BLaER1 treated with 17β-estradiol and CSF1 and Interleukin-3, amounts not matched to agents 10 nM and 100 nM (cell line): ENCODE results near the gene TEX26.
A peak's percentile ranks its signal among the peaks of the same experiment; 100 is the strongest.

Experiments used
- H3K27ac ChIP-seq, 11 experiments: shearing (Covaris generic); formaldehyde crosslinking; 2 replicates each; pipeline ENCODE4 v1.8.1; 2022
- H3K27me3 ChIP-seq, 11 experiments: shearing (Covaris generic); formaldehyde crosslinking; 2 replicates each; pipeline ENCODE4 v1.8.1; 2022
- H3K36me3 ChIP-seq, 11 experiments: shearing (Covaris generic); formaldehyde crosslinking; 2 replicates each; pipeline ENCODE4 v1.8.1; 2022
- H3K4me1 ChIP-seq, 10 experiments: shearing (Covaris generic); formaldehyde crosslinking; 2 replicates each; pipeline ENCODE4 v1.8.1; 2022
- H3K4me2 ChIP-seq, 11 experiments: shearing (Covaris generic); formaldehyde crosslinking; 2 replicates each; pipeline ENCODE4 v1.8.1; 2022
- H3K4me3 ChIP-seq, 10 experiments: shearing (Covaris generic); formaldehyde crosslinking; 2 replicates each; pipeline ENCODE4 v1.8.1; 2022
- H3K9ac ChIP-seq, 11 experiments: shearing (Covaris generic); formaldehyde crosslinking; 2 replicates each; pipeline ENCODE4 v1.8.1; 2022
- H3K9me3 ChIP-seq, 11 experiments: shearing (Covaris generic); formaldehyde crosslinking; replicated peaks in 1 of 11; 2 replicates each; pipeline ENCODE4 v1.8.1; 2022
- H4K20me1 ChIP-seq, 11 experiments: shearing (Covaris generic); formaldehyde crosslinking; 2 replicates each; pipeline ENCODE4 v1.8.1; 2022
- Cebpa-rat ChIP-seq, 11 experiments: shearing (Covaris generic); IDR thresholded peaks; 2 replicates each; pipeline ENCODE4 v1.8.1; 2022

TEX26 gene

GRCh38 chr13:30965380-30965779 lies 32.9 kb downstream of the TEX26 start:
- TF ChIP-seq Cebpa-rat (IDR thresholded peaks at IDR 0.05) = no peak
- no peak overlapping the region for H3K4me3 ChIP-seq
- H3K9ac ChIP-seq = no peak overlapping the region
- no peaks in the 10 kb centered on the region for H4K20me1 ChIP-seq
- peaks cover 0 to 15% (median 2%) of the 10 kb centered on the region in 11 experiments; a peak in 11 of 22 replicates for H3K9me3 ChIP-seq
- no peaks in the 10 kb centered on the region for H3K36me3 ChIP-seq
- 0 out of 20 replicates have a peak, but pooled peaks cover 0 to 6% (median 0%) of the 10 kb centered on the region in 10 experiments for H3K4me1 ChIP-seq
- H3K27me3 ChIP-seq = no peaks in the 10 kb centered on the region
- no peak overlapping the region for H3K27ac ChIP-seq
- H3K4me2 ChIP-seq = no peak overlapping the region

- TF ChIP-seq Cebpa-rat (IDR thresholded peaks at IDR 0.05) = no peak
- H3K27me3 ChIP-seq = no peaks in the 10 kb centered on the region
- H3K4me3 ChIP-seq = no peak overlapping the region
- no peak overlapping the region for H3K27ac ChIP-seq
- peaks cover 0 to 7% (median 0%) of the 10 kb centered on the region in 11 experiments; a peak in 2 of 22 replicates for H3K9me3 ChIP-seq
- no peaks in the 10 kb centered on the region for H3K36me3 ChIP-seq
- 0 out of 20 replicates have a peak, but pooled peaks cover 0 to 6% (median 0%) of the 10 kb centered on the region in 10 experiments for H3K4me1 ChIP-seq
- peak overlapping the region in 1 of 11 experiments; percentile 8; a peak in 1 of 22 replicates for H3K4me2 ChIP-seq
- no peak overlapping the region for H3K9ac ChIP-seq
- no peaks in the 10 kb centered on the region for H4K20me1 ChIP-seq
Observed at GRCh38 chr13:30966101-30966500, 33.6 kb downstream of the TEX26 start.

- no peak overlapping the region for H3K27ac ChIP-seq
- no peak for TF ChIP-seq Cebpa-rat (IDR thresholded peaks at IDR 0.05)
- H3K4me1 ChIP-seq = 0 out of 20 replicates have a peak, but pooled peaks cover 0 to 6% (median 0%) of the 10 kb centered on the region in 10 experiments
- no peaks in the 10 kb centered on the region for H3K36me3 ChIP-seq
- no peaks in the 10 kb centered on the region for H3K9me3 ChIP-seq
- no peak overlapping the region for H3K4me2 ChIP-seq
- no peak overlapping the region for H3K4me3 ChIP-seq
- no peaks in the 10 kb centered on the region for H4K20me1 ChIP-seq
- no peak overlapping the region for H3K9ac ChIP-seq
- no peaks in the 10 kb centered on the region for H3K27me3 ChIP-seq
Observed at GRCh38 chr13:30968846-30969245, 36.4 kb downstream of the TEX26 start.

- no peak overlapping the region for H3K4me3 ChIP-seq
- no peaks in the 10 kb centered on the region for H3K36me3 ChIP-seq
- H3K9ac ChIP-seq = no peak overlapping the region
- no peaks in the 10 kb centered on the region for H3K4me1 ChIP-seq
- H3K9me3 ChIP-seq = no peaks in the 10 kb centered on the region
- no peak overlapping the region for H3K27ac ChIP-seq
- no peak for TF ChIP-seq Cebpa-rat (IDR thresholded peaks at IDR 0.05)
- H3K4me2 ChIP-seq = no peak overlapping the region
- H3K27me3 ChIP-seq = no peaks in the 10 kb centered on the region
- no peaks in the 10 kb centered on the region for H4K20me1 ChIP-seq
Observed at GRCh38 chr13:30971575-30971974, 39.1 kb downstream of the TEX26 start.

- no peaks in the 10 kb centered on the region for H3K9me3 ChIP-seq
- no peak overlapping the region for H3K4me3 ChIP-seq
- no peaks in the 10 kb centered on the region for H4K20me1 ChIP-seq
- no peaks in the 10 kb centered on the region for H3K27me3 ChIP-seq
- peaks cover 0 to 5% (median 1%) of the 10 kb centered on the region in 10 experiments; a peak in 5 of 20 replicates for H3K4me1 ChIP-seq
- H3K27ac ChIP-seq = no peak overlapping the region
- H3K9ac ChIP-seq = no peak overlapping the region
- no peak for TF ChIP-seq Cebpa-rat (IDR thresholded peaks at IDR 0.05)
- H3K36me3 ChIP-seq = no peaks in the 10 kb centered on the region
- H3K4me2 ChIP-seq = no peak overlapping the region
Observed at GRCh38 chr13:30972888-30973377, 40.5 kb downstream of the TEX26 start.

GRCh38 chr13:30974350-30974749 lies 41.9 kb downstream of the TEX26 start:
- Histone ChIP-seq H3K4me3 (no peak overlapping the region), H3K4me1 (peaks cover 0 to 10% (median 2%) of the 10 kb centered on the region in 10 experiments; a peak in 5 of 20 replicates), H4K20me1 (no peaks in the 10 kb centered on the region), H3K27ac (no peak overlapping the region), H3K27me3 (no peaks in the 10 kb centered on the region), H3K4me2 (no peak overlapping the region), H3K9me3 (no peaks in the 10 kb centered on the region), H3K36me3 (no peaks in the 10 kb centered on the region), H3K9ac (no peak overlapping the region)
- no peak for TF ChIP-seq Cebpa-rat (IDR thresholded peaks at IDR 0.05)

- Histone ChIP-seq H3K4me2 (no peak overlapping the region), H3K9ac (no peak overlapping the region), H3K27me3 (no peaks in the 10 kb centered on the region), H3K4me1 (peaks cover 0 to 10% (median 2%) of the 10 kb centered on the region in 10 experiments; a peak in 5 of 20 replicates), H3K27ac (no peak overlapping the region), H3K36me3 (no peaks in the 10 kb centered on the region), H3K9me3 (no peaks in the 10 kb centered on the region), H4K20me1 (no peaks in the 10 kb centered on the region), H3K4me3 (no peak overlapping the region)
- no peak for TF ChIP-seq Cebpa-rat (IDR thresholded peaks at IDR 0.05)
Observed at GRCh38 chr13:30976025-30976424, 43.6 kb downstream of the TEX26 start.

GRCh38 chr13:30978981-30979956 lies 46.8 kb downstream of the TEX26 start:
- Histone ChIP-seq H3K4me2 (no peak overlapping the region), H3K9ac (no peak overlapping the region), H3K36me3 (no peaks in the 10 kb centered on the region), H3K9me3 (no peaks in the 10 kb centered on the region), H3K27ac (no peak overlapping the region), H3K27me3 (no peaks in the 10 kb centered on the region), H3K4me1 (peaks cover 0 to 10% (median 2%) of the 10 kb centered on the region in 10 experiments; a peak in 5 of 20 replicates), H4K20me1 (no peaks in the 10 kb centered on the region), H3K4me3 (no peak overlapping the region)
- TF ChIP-seq Cebpa-rat (IDR thresholded peaks at IDR 0.05) = no peak

GRCh38 chr13:30982506-30982905 lies 50.0 kb downstream of the TEX26 start:
- no peaks in the 10 kb centered on the region for H3K27me3 ChIP-seq
- peaks cover 0 to 9% (median 1%) of the 10 kb centered on the region in 10 experiments; a peak in 5 of 20 replicates for H3K4me1 ChIP-seq
- no peaks in the 10 kb centered on the region for H4K20me1 ChIP-seq
- H3K36me3 ChIP-seq = no peaks in the 10 kb centered on the region
- H3K9me3 ChIP-seq = no peaks in the 10 kb centered on the region
- H3K4me3 ChIP-seq = no peak overlapping the region
- no peak overlapping the region for H3K9ac ChIP-seq
- H3K4me2 ChIP-seq = no peak overlapping the region
- TF ChIP-seq Cebpa-rat (IDR thresholded peaks at IDR 0.05) = no peak
- no peak overlapping the region for H3K27ac ChIP-seq
